Subcutaneous abdominal adipose tissue (tissue), 5 donors: ENCODE data around the gene CLSTN2.

ENCODE experiments used
- H3K27ac ChIP-seq: one replicate; pipeline ENCODE4 v1.7.0; 2013; ENCODE audit warnings: low read depth, mild to moderate bottlenecking, inconsistent platforms, low read length, moderate library complexity
- H3K27me3 ChIP-seq, 5 donors: one replicate each; pipeline ENCODE4 v1.7.0; 2013; ENCODE audit warnings: low read length in 5 of 5, inconsistent platforms in 1 of 5; ENCODE audit not compliant: control insufficient read depth in 5 of 5, insufficient read depth in 4 of 5
- H3K36me3 ChIP-seq, 5 donors: one replicate each; pipeline ENCODE4 v1.7.0; 2013; ENCODE audit warnings: low read length in 5 of 5; ENCODE audit not compliant: control insufficient read depth in 5 of 5, insufficient read depth in 5 of 5
- H3K4me1 ChIP-seq, 5 donors: one replicate each; pipeline ENCODE4 v1.7.0; 2013; ENCODE audit warnings: low read length in 5 of 5, mild to moderate bottlenecking in 3 of 5, moderate library complexity in 1 of 5; ENCODE audit not compliant: control insufficient read depth in 5 of 5, insufficient read depth in 5 of 5
- H3K4me3 ChIP-seq, 5 donors: one replicate each; pipeline ENCODE4 v1.7.0; 2013; ENCODE audit warnings: low read length in 5 of 5, low read depth in 1 of 5
- H3K9ac ChIP-seq, 5 donors: one replicate each; pipeline ENCODE4 v1.7.0; 2013; ENCODE audit warnings: low read length in 5 of 5, mild to moderate bottlenecking in 4 of 5, moderate library complexity in 3 of 5
- H3K9me3 ChIP-seq, 5 donors: one replicate each; pipeline ENCODE4 v1.7.0; 2013; ENCODE audit warnings: low read length in 5 of 5; ENCODE audit not compliant: control insufficient read depth in 5 of 5
- donor health status: healthy.
- donor health status: healthy.
- donor health status: healthy.
- donor health status: healthy.
- donor health status: healthy.

Gene CLSTN2

GRCh38 chr3:140617135-140617534, 682.1 kb downstream of the CLSTN2 start:
- H3K9ac ChIP-seq, result no peak overlapping the region
- H3K36me3 ChIP-seq, result no peaks in the 10 kb centered on the region
- no peaks in the 10 kb centered on the region for H3K27me3 ChIP-seq
- no peak overlapping the region for H3K4me3 ChIP-seq
- H3K4me1 ChIP-seq, result no peaks in the 10 kb centered on the region
- no peak overlapping the region for H3K27ac ChIP-seq
- peaks cover 0 to 11% (median 4%) of the 10 kb centered on the region in 5 donors for H3K9me3 ChIP-seq

GRCh38 chr3:140626856-140627255, 691.9 kb downstream of the CLSTN2 start:
- Histone ChIP-seq H3K9ac (no peak overlapping the region), H3K36me3 (no peaks in the 10 kb centered on the region), H3K27ac (no peak overlapping the region), H3K27me3 (no peaks in the 10 kb centered on the region), H3K9me3 (no peaks in the 10 kb centered on the region), H3K4me1 (peaks cover 0 to 14% (median 3%) of the 10 kb centered on the region in 5 donors), H3K4me3 (no peak overlapping the region)
